Measurements from ENCODE around the gene ITGA11.
"Not testable (repeated sequence)": the region's sequence is repeated elsewhere in the genome, so short reads cannot be mapped to it uniquely, and the experiment has no call there.

Gene ITGA11

DNA sequence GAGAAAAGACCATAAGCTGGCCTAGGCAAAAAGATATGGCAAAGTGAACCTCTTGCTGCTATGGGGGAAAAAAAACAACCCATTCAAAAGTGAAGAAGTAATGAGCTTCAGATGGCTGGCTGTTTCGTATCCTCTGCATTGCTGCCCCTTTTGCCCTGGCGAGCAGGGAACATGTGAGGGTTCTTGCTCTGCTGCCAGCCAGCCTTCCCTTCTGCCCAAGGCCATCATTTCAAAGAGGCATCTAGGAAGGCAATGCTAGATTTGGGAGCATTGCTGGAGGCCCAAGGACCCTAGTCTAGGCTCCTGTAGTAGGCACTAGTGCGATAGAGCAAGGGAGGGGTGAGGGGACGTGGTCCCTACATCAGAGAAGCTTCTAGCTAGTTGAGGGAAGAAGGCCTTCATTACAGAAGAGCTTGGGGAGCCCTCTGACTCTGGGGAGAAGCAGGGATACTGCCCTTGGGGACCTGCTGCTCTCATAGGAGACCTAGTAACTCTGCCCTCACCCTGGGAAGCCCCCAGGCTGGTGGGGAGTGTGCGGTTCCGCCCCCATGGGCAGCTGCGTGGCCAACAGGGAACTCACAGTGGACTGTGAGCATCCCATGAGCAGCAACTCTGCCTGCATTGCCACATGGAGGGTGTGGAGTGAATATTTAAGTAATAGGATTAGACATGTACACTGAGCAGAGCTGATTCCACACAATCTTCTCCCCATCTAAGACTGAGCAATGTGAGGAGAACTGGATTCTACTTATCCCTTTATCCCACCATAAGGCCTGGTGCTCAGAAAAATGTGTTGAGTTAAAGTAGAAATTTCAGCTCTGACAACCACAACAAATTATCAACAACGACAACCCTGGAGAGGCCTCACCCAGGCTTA, 21.3 kb downstream of the ITGA11 start:
- no peak for DNase-seq

DNA sequence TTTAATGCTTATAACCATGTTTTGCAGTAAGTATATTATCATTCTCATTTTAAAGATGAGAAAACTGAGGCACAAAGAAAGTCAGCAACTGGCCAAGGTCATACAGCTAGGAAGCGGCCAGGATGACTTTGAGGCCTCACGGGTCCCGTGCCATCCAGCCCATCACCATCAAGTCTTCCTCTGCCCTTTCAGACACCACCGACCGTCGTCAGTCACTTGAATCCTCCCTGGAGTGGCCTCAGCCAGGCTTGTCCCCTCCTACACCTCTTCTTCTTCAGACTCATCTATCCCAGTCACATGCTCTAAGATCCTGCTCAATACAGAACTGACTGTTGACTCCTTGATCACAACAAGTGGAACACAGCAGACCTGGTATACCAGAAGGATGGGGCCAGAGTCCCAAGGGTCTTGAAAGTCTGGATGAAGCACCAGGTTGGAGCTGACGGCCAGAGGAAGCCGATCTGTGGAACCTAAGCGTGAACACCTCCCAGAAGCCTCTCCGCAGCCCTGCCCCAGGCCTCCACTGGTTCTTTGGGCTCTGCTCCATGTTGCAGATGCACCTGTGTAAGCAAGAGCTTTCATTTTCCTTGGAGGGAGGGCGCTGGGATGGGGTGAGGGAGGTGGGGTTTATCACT, 22.1 kb downstream of the ITGA11 start:
- DNase-seq, result no peak

DNA sequence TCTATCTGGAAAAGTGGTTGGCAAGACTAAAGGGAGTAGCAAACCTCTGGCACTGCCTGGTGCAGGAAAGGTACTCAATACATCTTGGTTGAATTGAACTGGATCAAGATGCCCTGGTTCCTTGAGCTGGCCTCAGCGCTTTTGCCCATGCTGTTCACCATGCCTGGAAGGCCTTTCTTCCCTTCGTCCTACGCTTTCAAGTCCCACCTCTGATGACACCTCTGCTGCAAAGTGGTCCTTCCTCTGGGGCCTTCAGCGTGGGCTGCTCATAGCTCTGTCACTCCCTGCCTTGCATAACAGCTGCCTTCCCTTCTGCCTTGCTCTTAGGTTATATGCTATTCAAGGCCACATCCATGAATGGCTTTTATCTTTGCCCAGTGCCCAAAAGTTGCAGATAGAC, 23.0 kb downstream of the ITGA11 start:
- DNase-seq, result no peak

DNA sequence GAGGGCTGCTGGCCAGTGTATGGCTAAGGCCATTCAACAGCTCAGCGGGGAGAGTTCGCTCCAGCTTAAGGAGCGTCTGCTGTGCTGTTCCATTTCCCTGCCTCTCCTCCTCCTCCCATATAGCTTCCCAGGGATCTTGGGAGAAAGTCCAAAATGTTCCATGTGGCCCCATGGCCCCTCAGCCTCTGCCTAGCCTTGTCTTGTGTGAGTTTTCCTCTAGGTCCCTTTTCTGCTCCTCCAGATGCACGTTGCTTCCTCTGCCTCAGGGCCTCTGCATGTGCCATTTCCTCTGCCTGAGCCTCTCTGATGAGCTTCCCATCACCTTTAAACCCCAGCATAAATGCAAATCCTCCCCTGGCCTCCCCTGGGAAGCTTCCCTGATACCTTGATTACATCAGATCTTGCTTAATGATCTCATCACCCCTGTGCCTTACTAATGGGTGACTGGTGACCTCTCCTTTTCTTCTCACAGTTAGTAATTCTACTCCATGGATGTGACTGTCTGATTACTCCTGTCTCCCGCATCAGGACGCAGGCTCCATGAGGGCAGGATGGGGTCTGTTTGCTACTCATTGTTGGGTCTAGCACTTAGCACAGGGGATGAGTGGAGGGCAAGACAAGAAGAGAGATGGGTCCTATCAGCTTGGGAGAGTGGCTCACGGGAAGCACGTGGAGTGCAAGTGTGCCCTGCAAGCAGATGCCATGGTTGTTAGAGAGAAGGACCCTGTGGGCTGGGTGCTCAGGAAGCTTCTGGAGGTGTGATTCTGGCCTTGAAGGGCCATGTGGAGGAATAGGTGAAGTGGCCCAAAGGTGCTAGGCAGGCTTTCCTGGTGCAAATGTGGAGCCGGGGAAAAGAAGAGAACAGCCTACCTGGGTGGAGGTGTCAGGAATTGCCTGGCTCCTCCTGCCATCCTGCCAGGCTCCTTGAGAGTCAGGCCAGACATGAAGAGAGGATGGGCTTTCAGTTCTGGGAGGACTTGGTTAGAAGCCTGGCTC, 23.8 kb downstream of the ITGA11 start:
- no peak for DNase-seq

DNA sequence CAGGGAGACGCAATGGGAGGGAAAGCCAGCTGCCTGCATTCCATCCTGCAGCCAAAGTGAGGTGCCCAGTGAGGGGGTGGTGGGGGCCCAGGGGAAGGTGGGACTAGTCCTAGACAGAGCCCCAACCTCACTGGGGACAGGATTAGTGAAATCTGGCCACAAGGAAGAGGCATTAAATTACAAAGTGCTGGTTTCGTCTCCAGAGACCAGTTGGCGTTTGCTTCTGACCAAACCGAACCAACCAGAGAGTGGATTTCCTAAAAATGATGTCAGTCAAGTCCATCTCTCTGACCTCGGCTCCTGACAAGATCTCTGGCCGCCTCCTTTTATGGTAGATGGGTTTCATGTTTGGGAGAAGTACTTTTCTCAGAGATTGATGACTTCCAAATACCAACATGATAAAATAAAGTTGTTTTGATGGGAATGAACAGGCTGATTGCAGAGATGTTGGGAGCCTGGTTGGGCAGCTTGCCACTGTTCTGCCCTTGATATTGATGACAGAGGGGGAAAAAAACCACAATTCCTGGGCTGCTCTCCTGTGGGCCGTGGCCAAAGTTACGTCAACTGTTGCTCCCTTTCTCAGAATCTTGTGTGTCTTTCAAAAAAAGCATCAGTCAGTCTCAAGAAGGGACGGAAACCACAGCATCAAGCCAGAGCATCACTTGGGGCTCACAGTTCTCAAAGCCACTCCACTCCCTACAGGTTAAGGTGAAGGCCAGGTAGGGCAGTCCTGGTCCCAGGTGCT, 24.6 kb downstream of the ITGA11 start:
- DNase-seq, result no peak

DNA sequence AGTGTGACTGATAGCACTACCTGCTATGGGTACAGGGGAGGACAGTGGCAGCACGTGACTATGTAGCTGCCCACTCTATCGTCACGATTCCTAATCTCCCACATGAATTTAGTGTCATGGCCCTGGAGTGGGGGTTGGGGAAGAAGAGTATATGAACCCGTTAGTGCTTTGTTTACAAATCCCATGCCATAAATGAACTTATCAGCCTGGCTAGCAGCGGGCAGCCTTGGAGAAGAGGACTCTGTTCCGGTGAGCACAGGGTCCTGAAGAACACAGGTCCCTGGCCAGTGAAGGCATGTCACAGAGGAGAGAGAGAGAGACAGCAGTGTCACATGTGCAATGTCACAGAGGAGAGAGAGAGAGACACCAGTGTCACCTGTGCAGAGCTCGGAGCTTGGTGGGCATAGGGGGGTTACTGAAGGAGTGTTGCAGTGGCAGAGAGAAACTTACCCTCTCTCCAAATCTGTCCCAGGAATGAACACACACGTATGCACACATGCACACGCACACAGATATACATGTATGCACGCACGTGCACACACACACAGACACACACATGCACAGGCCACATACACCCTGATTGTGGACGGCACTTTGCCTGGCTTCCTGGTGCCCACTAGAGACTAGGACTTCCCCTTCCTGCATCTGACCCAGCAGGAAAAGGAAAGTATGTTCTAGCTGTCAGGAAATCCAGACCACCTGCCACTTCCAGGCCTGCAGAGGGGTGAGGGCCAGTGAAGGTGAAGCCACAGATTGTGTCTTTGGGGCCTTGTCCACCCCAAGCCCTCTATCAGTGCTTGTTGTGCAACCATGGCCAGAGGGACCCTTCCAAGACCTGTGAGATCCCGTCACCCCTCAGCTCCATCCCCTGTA, 26.3 kb downstream of the ITGA11 start:
- DNase-seq, result no peak

DNA sequence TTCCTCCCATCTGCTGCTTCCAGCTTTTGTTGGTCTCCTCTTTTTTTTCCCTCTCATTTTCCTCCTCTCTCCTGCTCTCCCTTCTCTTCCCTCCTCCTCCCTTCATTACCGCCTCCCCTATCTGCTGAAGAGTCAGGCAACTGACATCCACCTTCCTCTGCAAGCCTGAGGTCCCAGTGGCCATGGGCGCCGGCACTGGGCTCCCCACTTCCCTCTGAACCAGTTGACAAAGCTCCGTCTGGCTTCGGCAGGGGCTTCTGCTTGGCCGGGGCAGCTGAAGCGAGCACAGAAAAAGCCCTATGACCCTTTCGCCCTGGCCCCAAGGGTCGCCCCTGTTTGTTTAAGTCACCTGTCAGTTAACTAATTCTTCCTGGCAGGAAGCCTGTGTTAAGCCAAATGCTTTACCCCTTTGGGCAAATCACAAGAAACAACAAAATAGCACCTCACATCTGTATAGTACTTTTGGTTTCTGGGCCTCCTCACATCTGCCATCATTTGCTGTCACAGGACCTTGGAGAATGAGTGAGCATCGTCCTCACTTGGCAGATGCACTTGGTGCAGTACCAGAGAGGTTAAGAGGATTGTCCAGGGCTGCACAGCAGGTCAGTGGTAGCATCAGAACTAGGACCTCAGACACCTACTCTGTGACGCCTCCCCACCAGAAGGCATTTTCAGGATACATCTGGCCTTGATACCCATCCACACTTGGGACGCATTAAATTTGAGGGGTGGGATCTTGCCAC, 27.7 kb downstream of the ITGA11 start:
- no peak for DNase-seq

DNA sequence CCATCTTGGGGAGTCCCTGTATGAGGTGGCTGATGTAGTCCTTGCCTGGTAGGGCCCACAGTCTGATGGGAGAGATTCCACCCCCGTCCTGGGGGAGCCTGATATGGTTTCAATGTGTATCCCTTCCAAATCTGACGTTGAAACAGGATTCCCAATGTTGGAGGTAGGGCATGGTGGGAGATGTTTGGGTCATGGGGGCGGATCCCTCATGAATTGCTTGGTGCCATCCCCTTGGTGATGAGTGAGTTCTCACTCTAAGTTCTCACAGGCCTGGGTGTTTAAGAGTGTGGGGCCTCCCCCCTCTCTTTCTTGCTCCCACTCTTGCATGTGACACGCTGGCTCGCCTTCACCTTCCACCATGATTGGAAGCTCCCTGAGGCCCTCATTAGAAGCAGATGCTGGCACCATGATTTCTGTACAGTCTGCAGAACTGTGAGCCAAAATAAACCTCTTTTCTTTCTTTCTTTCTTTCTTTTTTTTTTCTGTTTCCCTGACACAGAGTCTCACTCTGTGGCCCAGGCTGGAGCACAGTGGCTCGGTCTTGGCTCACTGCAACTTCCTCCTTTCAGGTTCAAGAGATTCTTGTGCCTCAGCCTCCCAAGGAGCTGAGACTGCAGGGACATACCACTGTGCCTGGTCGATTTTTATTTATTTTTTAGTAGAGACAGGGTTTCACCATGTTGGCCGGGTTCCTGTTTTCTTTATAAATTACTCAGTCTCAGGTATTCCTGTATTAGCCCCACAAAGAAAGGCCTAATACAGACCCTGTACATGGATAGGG, 28.6 kb downstream of the ITGA11 start:
- DNase-seq, result no peak

DNA sequence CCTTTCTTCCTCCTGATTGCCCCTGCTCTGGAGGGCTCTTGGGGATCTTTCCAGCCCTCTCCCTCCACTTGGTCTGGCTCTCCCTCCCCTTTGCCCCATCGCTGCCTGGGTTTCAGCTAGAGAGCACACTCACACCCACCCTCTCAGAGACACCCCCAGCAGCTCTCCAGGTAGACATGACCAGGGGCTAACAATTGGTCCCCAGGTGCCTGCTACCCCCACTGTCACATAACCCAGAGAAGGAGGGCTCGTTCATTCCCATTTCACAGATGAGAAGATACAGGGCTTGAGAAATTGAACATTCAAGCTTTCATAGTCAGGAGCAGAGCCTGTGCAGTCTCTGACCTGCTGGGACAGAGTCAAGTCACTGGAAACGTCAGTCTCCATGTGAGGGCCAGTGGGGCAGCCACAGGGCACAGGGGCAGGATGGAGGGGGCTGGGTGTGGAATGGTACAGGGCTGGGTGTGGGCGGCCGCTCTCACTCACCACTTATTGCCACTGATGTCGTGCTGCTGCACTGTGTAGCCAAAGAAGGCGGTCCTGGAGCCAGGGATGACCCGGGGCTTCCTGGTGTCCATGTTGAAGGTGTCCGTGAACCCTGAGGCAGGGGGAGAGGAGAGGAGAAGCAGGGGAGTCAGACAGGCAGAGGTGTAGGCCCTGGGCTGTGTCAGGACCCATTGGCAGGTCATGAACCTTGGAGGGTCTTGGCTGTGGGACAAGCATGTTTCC, 29.4 kb downstream of the ITGA11 start:
- DNase-seq, result no peak

DNA sequence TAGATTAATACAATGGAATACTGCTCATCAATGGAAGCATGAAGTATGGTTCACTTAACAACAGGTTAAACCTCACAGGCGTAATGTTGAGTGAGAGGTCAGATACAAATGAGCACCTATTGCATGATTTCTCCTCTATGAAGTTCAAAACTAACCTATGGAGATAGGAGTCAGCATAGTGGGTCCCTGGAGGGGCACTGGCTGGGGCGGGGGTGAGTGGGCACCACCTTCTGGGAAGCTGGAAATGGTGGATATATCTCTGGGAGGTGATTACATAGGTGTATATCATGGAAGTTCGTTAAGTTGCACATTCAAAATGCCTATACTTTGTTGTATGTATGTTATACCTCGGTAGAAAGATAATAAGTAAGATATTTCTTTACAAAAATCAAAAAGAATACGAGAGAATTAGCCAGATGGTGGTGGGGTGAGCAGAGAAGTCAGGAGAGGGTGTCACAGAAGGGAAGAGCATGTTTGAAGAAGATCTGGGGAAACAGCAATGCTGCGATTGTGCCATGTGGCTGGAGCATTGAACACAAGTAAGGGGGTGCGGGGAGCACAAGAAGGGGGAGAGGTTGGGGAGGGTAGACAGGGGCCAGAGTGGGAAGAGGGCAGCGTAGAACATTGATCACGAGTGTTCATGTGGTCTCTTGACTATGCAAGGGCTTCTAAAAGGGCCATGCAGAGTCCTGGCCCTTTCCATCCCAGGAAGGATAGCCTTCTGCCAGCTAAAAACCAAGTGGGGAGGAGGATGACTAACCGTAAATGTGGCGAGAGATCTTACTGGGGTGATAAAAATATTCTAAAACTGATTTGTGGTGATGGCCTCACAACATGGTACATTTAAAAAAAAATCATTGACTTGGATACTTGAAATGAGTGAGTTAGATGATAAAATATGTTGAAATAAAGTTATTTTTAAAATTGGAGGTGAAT, 30.2 kb downstream of the ITGA11 start:
- no peak for DNase-seq

DNA sequence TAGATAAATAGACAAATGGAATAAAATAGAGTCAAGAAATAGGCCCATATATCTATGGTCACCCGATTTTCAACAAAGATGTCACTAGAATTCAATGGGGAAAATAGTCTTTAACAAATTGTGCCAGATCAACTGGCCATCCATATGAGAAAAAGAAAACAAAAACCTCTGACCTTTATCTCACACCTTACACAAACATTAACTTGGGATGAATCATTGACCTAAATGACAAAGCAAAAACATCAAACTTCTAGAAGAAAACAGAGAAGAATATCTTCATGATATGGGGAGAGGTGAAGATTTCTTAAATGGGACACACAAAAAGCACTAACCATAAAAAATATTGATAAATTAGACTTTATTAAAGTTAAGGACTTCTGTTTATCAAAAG, 31.9 kb downstream of the ITGA11 start:
- no peak for DNase-seq

DNA sequence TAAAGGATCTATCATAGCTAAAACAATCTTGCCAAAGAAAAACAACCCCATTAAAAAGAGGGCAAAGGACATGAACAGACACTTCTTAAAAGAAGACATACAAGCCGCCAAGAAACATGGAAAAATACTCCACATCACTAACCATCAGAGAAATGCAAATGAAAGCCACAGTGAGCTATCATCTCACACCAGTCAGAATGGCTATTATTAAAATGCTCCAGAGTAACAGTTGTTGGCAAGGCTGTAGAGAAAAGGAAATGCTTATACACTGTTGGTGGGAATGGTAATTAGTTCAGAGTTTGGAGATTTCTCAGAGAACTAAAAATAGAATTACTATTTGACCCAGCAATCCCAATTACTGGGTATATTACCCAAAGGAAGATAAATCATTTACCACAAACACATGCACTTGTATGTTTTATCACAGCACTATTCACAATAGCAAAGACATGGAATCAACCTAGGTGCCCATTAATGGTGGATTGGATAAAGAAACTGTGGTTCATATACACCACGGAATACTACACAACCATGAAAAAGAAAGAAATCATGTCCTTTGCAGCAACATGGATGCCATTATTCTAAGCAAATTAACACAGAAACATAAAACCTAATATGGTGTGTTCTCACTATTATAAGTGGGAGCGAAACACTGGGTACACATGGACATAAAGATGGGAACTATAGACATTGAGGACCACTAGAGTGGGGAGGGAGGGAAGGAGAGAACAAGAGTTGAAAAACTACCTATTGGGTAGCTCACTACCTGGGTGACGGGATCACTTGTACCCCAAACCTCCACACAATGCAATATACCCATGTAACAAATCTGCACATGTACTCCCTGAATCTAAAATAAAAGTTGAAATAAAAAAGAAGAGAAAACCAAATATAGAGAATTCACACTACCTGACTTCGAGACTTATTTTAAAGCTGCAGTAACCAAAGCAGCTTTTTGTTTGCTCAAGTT, 32.6 kb downstream of the ITGA11 start:
- DNase-seq, result no peak

DNA sequence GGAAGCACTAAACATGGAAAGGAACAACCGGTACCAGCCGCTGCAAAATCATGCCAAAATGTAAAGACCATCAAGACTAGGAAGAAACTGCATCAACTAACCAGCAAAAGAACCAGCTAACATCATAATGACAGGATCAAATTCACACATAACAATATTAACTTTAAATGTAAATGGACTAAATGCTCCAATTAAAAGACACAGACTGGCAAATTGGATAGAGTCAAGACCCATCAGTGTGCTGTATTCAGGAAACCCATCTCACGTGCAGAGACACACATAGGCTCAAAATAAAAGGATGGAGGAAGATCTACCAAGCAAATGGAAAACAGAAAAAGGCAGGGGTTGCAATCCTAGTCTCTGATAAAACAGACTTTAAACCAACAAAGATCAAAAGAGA, 34.0 kb downstream of the ITGA11 start:
- DNase-seq, result not testable (repeated sequence)

DNA sequence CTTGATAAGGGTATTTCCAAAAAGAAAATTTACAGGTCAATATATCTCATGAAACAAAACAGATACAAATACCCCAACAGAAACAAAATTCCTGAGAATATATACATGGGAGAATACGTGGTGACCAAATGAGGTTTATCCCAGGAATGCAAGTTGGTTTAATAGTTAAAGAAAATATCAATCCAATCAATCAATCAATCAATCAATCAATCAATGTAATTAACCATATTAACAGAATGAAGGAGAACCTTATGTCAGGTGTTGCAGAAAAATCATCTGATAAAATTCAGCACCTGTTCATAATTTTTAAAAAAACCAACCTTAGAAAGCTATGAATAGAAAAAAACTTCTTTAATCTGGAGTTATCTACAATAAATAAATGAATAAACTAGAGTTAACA, 35.9 kb downstream of the ITGA11 start:
- no peak for DNase-seq

DNA sequence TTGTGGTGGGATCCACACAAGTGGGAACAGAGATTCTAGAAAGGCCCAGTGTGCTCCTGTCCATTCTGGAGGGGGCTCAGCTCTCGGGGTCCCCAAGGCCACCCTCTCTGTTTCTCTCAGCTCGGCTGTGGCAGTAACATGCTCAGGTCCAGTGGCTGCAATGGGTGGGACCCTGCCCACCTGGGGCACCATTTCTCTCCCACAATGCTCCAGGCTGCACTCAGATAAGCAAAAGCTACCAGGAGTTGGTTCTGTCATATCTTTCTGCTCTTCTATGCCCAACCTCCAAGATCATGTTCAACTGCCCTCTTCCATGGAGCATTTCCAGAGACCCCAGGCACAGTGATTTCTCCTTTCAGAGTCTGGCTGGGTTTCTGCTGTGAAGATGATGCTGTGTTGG, 40.8 kb downstream of the ITGA11 start:
- no peak for DNase-seq

DNA sequence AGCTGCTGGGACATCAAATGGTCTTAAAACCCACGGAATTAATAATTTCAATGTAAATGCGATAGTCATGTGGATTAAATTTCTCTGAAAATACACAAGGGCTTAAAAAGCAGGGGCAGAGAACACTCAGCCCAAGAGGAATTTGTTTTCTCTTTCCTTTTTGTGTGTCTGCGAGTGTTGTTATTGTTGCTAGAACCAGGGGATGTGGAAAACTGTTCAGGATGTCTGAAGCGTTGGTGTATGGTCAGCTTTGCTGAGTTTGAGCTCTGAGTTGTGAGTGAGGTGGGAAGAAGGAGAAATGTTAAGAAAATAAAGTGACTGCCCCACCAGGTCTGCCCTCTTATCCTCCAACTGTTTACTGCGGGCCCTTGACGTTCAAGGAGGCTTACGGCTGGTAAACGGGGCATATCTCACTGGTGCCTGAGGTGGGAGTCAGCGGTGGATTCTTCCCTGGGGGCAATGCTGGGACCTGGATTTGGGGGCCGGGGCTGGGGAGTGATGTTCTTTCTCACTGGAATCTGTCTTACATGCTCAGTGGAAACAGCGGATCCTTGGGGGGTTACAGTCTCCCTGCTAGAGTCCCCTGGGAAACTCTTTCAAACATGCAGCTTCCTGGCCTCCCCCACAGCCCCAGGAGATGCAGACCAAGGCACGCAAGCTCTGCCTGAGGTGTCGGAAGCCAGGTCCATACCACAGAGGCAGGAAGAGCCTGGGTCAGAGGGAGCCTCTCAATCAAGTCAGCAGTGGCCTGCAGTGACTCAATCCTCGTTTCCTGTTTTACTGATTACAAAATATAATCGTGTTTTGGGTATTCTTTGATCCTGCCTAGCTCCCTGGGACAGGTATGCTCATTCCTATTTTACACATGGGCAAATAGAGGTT, 41.8 kb downstream of the ITGA11 start:
- DNase-seq, result no peak
